Keratinocyte (primary cell): ENCODE data around the gene LRBA.

Experiments used
- EZH2 ChIP-seq: IDR thresholded peaks from one replicate; pipeline ENCODE4 v1.6.1; 2012; ENCODE audit warnings: inconsistent platforms, mild to moderate bottlenecking, low read length, moderate library complexity
- TF ChIP-seq, protein P1 (sequence below), 3 experiments: IDR thresholded peaks in 1 of 3; conservative IDR thresholded peaks in 1 of 3; optimal IDR thresholded peaks in 1 of 3; 2 replicates in 2 of 3; 3 replicates in 1 of 3; pipeline versions ENCODE3 to v1.5.1; 2011; ENCODE audit warnings: low read length in 3 of 3, mild to moderate bottlenecking in 3 of 3, moderate library complexity in 2 of 3, control low read depth in 1 of 3, inconsistent platforms in 1 of 3; ENCODE audit not compliant: insufficient read depth in 2 of 3; ENCODE audit errors: extremely low read depth in 1 of 3

DNA sequence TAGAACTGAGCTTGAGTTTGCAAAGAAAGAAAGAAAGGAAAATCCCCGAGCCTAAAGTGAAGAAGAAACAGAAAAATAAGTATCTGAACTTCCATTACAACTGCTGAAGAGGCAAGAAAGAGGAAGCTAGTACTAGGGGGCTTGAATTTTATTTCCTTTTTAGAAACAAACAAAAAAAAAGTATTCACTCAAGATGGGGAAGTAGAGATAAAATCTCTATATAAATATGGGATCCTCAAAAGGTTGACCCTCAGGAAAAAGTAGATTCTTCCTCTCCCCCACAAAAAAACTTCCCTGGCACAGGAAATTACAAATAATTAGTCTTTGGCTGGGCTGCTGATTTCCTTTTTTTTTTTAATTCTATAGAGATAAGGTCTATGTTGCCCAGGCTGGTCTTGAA is 16.0 kb downstream of the LRBA start:
- TF ChIP-seq, protein P1, sequence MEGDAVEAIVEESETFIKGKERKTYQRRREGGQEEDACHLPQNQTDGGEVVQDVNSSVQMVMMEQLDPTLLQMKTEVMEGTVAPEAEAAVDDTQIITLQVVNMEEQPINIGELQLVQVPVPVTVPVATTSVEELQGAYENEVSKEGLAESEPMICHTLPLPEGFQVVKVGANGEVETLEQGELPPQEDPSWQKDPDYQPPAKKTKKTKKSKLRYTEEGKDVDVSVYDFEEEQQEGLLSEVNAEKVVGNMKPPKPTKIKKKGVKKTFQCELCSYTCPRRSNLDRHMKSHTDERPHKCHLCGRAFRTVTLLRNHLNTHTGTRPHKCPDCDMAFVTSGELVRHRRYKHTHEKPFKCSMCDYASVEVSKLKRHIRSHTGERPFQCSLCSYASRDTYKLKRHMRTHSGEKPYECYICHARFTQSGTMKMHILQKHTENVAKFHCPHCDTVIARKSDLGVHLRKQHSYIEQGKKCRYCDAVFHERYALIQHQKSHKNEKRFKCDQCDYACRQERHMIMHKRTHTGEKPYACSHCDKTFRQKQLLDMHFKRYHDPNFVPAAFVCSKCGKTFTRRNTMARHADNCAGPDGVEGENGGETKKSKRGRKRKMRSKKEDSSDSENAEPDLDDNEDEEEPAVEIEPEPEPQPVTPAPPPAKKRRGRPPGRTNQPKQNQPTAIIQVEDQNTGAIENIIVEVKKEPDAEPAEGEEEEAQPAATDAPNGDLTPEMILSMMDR (optimal IDR thresholded peaks at IDR 0.05 in 1 of 3, IDR thresholded peaks at IDR 0.05 in 1 of 3, conservative IDR thresholded peaks at IDR 0.05 in 1 of 3; ENCODE audit: extremely low read depth in 1 of 3, insufficient read depth in 2 of 3, low read length in 3 of 3): no peak
- TF ChIP-seq EZH2: no peak
